ENCODE data around the gene PUM1. TPM values are rescaled to one million over a fixed set of nuclear protein-coding genes. Genes with fewer than 3 reads are reported as not detected.
"Not testable (repeated sequence)": the region's sequence is repeated elsewhere in the genome, so short reads cannot be mapped to it uniquely, and the experiment has no call there.

Gene PUM1
- total and polyA plus RNA-seq, 2 of the 8 experiments (the other 6 are each of a cell fraction or from before 2014, with no cell fraction given) = 122 to 177 TPM

DNA sequence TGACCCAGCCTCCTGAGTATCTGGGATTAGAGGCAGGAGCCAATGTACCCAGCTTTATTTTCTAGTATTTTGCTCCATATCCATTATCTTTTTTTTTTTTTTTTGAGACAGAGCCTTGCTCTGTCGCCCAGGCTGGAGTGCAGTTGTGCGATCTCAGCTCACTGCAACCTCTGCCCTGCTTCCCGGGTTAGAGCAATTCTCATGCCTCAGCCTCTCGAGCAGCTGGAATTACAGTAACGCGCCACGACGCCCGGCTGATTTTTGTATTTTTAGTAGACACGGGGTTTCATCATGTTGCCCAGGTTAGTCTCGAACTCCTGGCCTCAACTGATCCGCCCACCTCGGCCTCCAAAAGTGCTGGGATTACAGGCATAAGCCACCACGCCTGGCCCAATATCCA lies 12.9 kb downstream of the PUM1 start:
- POLR2A ChIA-PET (ENCODE audit: partially characterized antibody) = interaction anchor here (0.6 to 4.8 kb wide), 3 partner anchors 9 to 53 kb away, joined by 3 to 24 read pairs (median 3); partner anchors contain the start of gene PUM1
- not testable (repeated sequence) for H3K14ac ChIP-seq (ENCODE audit: insufficient read length); H3K4me1 ChIP-seq (replicated peaks in 1 of 4; ENCODE audit: control insufficient read depth in 3 of 4, insufficient read depth in 4 of 4, low read length in 3 of 4); H3K18ac ChIP-seq (ENCODE audit: extremely low read depth, low read length); H3K23ac ChIP-seq (ENCODE audit: insufficient read length); H2BK120ac ChIP-seq (replicated peaks; ENCODE audit: low read depth, low read length); H2BK20ac ChIP-seq (ENCODE audit: low read length); H2BK15ac ChIP-seq (ENCODE audit: low read length); FAIRE-seq; H3K4me3 ChIP-seq (ENCODE audit: extremely low read depth in 1 of 4, insufficient read depth in 2 of 4, low read depth in 3 of 4, low read length in 4 of 4); H2BK12ac ChIP-seq (ENCODE audit: low read depth, low read length); H4K91ac ChIP-seq (replicated peaks; ENCODE audit: insufficient read length, low read length); H4K8ac ChIP-seq (ENCODE audit: extremely low read depth, insufficient read depth, low read length); H3K79me1 ChIP-seq (ENCODE audit: low read depth, low read length); H2AK5ac ChIP-seq (ENCODE audit: low read depth, low read length); H3K4ac ChIP-seq (replicated peaks; ENCODE audit: insufficient read length, low read depth, low read length); H3K56ac ChIP-seq (replicated peaks; ENCODE audit: insufficient read length, low read depth, low read length); H3K27ac ChIP-seq (ENCODE audit: low read depth, low read length); H2BK5ac ChIP-seq (ENCODE audit: low read depth, low read length); H3K27me3 ChIP-seq (replicated peaks in 1 of 4; ENCODE audit: control insufficient read depth in 3 of 4, extremely low read depth in 1 of 4, insufficient read depth in 3 of 4, low read length in 3 of 4); DNase-seq (ENCODE audit: low read depth in 1 of 2, low spot score in 2 of 2); H2AFZ ChIP-seq (ENCODE audit: low read length); H4K5ac ChIP-seq (ENCODE audit: insufficient read length, low read depth, low read length); H3K9me3 ChIP-seq (ENCODE audit: insufficient read depth in 2 of 2, low read depth in 1 of 2, low read length in 1 of 2); H3K4me2 ChIP-seq (ENCODE audit: insufficient read depth in 1 of 2, low read depth in 2 of 2, low read length in 2 of 2); H3K9ac ChIP-seq (replicated peaks in 1 of 4; ENCODE audit: extremely low read depth in 1 of 4, low read depth in 3 of 4, low read length in 3 of 4); H3K23me2 ChIP-seq (ENCODE audit: low read depth, low read length)
- 86% methylated on average over 14 of the region's 14 CpGs; no CpG with 5 or more reads in 1 of the 2 experiments for WGBS, 2 experiments (ENCODE audit: extremely low coverage in 1 of 2, insufficient coverage in 1 of 2, insufficient read length in 1 of 2, insufficient replicate concordance in 2 of 2, low coverage in 1 of 2, low lambda C conversion rate in 2 of 2, missing lambda C conversion rate in 1 of 2)
- Histone ChIP-seq H4K20me1 (replicated peaks in 1 of 2; ENCODE audit: control insufficient read depth in 1 of 2, insufficient read depth in 2 of 2, low read length in 2 of 2) (peaks cover 31% of the 10 kb centered on the region in 2 experiments), H3K79me2 (ENCODE audit: control insufficient read depth in 1 of 2, insufficient read depth in 2 of 2, low read length in 2 of 2) (peaks cover 70 to 97% of the 10 kb centered on the region in 2 experiments), H3K36me3 (ENCODE audit: control insufficient read depth in 2 of 4, insufficient read depth in 4 of 4, low read length in 3 of 4) (peaks cover 5 to 48% (median 17%) of the 10 kb centered on the region in 4 experiments; a peak in 5 of 8 replicates)
- CTCF ChIA-PET (ENCODE audit: partially characterized antibody) = interaction anchor here (0.7 to 1.0 kb wide), 3 partner anchors 11 to 165 kb away, joined by 3 to 6 read pairs (median 3); no protein-coding TSS in a partner anchor

Measured in H1 (cell line).